DMS 273 (cell line): ENCODE measurements around the gene FAM111A.

Experiments used
- DNase-seq: peaks from one replicate; lab custom pipeline; 2025; ENCODE audit not compliant: unreplicated experiment; lab: John Stamatoyannopoulos, UW

FAM111A gene

GRCh38 chr11:59141191-59141590 is 1.5 kb upstream of the FAM111A start:
- DNase-seq: no peak

DNA sequence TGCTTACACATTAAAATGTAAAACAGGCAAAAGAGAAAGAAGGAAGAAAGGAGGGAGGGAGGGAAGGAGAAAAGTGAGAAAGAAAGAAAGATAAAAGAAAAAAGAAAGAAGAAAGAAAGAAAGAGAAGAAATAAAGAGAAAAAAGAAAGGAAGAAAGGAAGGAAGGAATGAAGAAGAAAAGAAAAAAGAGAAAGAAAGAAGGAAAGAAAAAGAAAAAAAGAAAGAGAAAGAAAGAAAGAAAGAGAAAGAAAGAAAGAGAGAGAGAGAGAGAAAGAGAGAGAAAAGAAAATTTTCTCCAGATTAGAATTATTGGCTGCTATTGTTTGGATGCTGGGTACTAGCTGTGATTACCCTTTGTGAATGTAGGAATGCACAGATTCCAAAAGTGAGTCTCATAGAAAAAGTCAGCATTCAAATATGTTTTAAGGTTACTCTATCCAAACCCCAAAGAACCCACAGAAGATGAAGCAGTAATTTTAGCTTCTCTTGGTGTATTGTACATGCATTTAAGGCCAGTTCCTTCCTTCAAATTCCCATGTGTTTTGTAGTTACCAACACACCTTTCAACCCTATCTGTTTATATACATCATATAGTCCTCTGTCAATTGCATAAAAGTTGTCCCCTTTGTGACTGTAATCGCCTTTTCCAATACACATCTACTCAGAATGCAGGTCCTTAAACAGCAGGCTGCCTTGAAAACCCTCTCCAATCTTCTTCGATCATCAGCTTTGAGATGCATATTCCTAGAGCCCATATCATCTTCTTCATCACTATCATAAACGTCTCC is 789 bp upstream of the FAM111A start:
- no peak for DNase-seq

- DNase-seq: no peak
Observed at GRCh38 chr11:59144096-59144495, 1.4 kb downstream of the FAM111A start.

DNA sequence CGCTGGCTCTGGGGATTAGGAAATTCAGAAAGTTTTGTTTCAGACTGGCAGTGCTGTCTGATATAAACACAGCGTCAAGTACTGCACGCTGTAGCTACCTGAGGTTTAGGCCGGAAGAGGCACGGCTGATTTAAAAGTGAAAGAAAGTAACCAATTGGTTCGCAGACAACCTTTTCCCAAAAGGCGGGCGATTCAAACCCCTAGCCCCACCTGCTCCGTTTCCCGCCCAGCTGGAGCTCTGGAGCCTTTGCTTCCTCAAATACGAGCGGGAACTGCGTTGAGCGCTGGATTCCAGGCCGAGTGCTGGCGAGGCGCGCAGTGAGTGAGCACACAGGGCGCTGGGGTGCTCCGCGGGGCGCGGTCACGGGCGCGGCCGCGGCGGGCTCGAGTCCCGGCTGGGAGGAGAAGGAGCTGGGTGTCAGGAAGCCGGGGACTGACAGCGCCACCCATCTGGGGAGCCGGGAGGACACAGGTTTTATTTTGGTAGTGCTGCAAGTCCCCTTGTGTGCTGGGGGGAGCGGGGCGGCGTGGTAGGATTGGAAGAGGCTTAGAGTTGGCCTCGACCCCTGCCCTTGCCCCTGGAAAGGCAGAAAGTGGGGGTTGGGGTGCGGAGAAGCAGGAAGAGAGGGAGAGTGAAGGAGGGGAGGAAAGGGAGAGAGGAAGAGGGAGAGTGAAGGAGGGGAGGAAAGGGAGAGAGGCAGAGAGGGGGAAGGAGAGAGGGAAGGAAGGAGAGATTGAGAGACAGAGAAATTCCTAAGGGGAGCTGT is 2.1 kb downstream of the FAM111A start:
- peak; percentile 81 for DNase-seq

DNA sequence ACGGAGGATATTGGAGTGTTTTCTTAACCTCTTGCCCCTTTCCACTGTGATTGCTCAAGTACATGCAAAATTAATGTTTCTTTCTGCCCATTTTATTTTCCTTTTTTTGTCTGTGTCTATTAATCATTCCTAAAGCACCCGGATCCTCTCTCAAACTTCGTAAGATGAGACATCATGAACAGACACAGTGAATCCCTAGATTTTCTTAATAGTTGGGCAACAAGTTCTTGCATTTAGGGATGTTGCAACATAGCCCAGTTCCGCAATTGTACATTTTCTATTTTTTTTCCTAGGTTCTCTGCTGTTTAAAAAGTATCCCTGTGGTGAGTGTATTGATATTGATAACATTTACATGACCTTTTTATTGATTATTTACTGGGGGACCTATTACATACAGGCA is 2.9 kb downstream of the FAM111A start:
- DNase-seq: no peak

- no peak for DNase-seq
Observed at GRCh38 chr11:59151761-59152160, 9.1 kb downstream of the FAM111A start.

GRCh38 chr11:59152312-59152951 is 9.8 kb downstream of the FAM111A start:
- DNase-seq: no peak

- no peak for DNase-seq
Observed at GRCh38 chr11:59154610-59155009, 12.0 kb downstream of the FAM111A start.

- DNase-seq: no peak
Observed at GRCh38 chr11:59157433-59157832, 14.8 kb downstream of the FAM111A start.

- DNase-seq: peak; percentile 76
Observed at GRCh38 chr11:59158206-59159068, 15.8 kb downstream of the FAM111A start.

DNA sequence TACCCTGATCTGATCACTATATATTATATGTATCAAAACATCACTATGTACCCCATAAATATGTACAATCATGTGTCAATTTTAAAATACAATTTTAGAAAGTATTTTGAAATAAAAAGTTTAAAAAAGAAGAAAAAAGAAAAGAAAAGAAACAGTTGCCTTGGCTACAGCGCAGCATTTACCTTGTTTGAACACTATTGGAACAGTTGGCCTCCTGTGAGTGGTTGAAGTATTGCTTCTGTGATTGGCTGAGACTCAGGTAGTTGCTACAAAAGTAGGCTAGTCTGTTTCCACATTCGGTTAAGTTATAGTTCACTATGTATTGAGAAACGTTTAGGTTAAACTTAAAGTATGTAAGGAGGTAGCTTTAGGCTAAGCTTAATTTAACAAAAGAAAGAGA is 21.4 kb downstream of the FAM111A start:
- no peak for DNase-seq

DNA sequence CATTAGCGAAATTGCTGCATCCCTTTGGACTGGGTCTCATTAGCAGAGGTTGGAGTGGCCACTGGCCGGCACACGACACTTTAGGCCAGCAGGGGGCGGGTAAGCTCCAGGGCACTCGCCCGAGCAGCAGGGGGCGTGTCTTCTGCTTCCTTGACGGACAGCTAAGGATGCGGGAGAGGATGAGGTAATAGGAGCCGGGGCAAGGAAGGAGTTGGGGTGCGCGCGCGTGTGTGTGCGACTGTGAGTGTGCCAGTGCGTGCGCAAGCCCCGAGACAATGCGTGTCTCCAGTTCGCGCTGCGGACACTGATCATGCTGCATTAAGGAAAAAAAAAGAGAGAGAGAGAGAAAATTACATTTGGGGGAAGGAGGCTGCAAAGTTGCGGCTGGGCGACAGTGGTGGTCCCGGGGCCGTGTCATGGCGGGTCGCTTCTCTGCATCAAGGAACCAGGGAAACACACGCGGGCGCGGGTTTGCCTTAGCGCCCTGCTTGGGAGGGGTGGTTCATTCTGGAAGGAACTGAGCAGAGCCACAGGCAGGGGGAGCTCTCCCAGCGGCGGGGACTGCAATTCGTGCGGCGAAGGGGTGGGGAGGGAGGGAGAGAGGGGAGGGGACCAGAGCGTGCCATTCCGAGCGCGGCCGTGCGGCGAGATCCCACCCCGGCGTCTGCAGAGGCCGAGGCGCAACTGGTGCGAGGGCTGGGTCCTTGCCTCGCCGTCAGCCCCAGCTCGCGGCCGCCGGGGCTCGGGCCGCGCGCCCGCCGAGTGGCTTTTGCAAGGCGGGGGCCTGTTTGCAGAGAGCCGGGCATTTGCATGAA is 29.1 kb downstream of the FAM111A start, which contains the start of gene DTX4:
TSS of gene DTX4 (plus strand) at position 625 of the 815 bp plus-strand sequence. CDS start 464 bp downstream, outside the sequence.
- DNase-seq: peak; percentile 93

DNA sequence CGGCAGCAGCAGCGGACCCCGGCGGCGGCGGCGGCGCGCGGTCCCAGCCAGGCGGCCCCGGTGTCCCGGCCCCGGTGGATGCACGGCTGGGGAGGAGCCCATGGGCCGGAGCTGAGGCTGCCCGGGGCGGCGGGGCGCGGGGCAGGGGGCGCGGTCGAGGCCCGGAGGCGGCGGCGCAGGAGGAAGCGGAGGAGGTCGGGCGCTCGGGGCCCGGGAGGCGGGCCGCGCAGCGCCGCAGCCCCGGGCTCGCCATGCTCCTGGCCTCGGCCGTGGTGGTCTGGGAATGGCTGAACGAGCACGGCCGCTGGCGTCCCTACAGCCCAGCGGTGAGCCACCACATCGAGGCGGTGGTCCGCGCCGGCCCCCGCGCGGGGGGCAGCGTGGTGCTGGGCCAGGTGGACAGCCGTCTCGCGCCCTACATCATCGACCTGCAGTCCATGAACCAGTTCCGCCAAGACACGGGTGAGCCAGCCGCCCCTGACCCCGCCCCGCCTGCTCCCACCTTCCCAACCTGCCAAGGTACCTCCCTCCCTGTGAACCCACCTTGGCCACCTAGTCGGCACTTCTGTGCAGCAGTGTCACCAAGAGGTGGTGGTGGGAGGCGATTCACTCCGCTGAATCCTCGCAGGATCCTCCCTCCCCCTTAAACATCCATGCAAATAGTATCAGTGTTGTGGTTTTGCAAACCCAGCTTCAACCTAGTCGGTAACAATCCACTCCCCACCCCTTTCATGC is 29.9 kb downstream of the FAM111A start:
- peak; percentile 39 for DNase-seq

DNA sequence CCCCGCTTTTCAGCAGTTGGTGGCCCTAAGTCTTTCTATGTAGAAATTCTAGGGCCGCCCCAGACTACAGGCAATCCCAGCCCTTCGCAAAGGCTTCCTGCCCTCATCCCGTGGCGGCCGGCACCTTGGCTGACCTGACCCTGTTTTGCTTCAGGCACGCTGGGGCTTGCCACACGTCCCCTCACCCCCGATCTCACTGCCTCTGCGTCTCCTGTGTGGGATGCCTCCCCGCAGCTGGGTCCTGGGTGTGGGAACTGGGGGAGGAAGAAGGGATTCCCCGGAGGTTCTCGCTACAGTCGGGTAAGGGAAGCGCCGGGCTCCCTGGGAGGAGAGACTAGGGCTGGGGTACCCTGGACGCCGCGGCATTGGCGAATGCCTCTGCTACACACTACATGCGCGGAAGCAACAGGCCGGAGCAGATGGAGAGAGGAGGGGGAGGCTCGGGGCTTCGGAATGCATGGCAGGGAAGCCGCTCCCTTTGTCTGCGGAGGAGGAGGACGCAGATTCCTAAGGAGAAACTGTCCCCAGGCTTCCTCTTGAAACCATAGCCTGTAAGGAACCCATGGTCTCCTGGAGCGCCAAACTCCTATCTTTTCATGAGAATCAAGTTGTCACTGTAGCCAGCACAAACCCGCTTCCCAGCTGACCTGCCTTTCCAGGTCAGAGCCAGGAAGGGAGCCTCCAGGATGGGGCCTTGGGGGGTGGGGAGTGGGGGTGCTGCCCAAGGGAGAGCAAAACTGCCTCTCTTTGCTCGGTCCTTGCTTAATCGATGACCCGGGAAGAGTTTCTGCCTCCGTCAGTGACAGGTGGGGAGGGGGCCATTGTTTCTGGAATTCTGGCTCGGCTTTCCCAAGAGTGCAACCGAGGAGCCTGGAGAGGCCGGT is 30.7 kb downstream of the FAM111A start:
- DNase-seq: peak; percentile 40

GRCh38 chr11:59173964-59174663 is 31.5 kb downstream of the FAM111A start:
- DNase-seq: no peak

DNA sequence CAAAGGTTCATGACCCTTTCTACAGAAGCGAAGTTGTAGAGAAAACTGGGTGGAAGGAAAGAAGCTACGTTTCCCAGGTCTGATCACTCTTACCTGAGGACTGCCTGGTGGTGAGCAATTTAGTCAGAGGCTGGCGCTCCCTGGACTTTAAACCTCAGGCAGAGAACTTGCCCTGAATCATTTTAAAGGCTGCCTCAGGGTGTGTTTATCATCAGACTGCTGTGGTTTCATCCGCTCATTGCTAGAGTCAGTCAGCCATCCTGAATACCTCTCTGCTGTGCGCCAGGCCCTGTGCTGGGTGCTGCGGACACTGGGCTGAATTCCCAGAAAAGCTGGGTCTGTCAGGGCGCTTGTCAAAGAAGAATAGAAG is 32.0 kb downstream of the FAM111A start:
- DNase-seq: no peak

DNA sequence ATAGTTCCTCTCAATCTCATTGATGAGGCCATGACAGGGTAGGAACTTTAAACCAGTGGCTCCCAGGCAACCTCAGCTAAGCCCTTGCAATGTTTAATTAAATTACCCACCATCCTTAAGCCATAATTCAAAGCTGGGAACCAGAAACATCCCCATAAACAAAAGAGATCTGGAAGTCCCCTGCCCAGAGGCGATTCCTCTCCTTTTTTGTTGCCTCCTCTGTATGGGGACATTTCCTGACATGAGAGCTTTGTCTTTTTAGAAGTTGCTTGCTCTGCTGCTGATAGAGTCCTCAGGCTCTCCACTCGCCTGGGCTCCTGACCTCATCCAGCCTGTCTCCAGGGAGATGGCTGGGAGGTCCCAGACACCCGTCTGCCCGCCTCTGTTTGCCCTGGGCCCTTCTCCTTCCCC is 32.4 kb downstream of the FAM111A start:
- no peak for DNase-seq

DNA sequence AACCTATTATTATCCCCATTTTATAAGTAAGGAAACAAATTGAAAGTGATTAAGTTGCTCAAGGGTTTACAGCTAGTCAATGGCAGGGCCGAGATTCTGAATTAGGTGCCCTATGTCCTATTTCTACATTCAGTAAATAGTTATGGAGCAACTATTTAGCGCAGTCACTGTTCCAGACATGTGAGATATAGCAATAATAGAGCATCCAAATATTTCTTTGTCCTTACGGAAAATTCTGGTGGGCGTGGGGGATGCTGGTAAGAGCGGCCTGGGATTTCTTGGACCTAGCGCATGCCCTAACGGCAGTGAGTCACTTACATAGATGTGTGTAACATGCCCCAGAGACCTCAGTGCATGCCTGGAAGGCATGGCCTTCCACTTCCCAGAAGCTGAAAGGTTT is 33.7 kb downstream of the FAM111A start:
- no peak for DNase-seq
